IMR-90 (cell line): ENCODE measurements around the gene RXFP4. TPM values are rescaled to one million over a fixed set of nuclear protein-coding genes. Genes with fewer than 3 reads are reported as not detected.
"Not testable (repeated sequence)": the region's sequence is repeated elsewhere in the genome, so short reads cannot be mapped to it uniquely, and the experiment has no call there.

Source experiments
- ATAC-seq: fragments of 200-7000 bp; cut with Tn5 transposase; 2 replicates; pipeline ENCODE4 v1.9.1; 2020; ENCODE audit warnings: low read depth, mild to moderate bottlenecking, moderate library complexity
- BruUV-seq: library from RNA; stranded (reverse); fragments of 400-500 nt; replicated peaks from 2 replicates; lab custom pipeline; 2021; lab: Mats Ljungman, UMichigan
- CTCF ChIA-PET: fragments of 300-600 bp; formaldehyde crosslinking; extraction: SDS; loops from one replicate; lab custom pipeline; 2021; ENCODE audit warnings: antibody characterized with exemption; lab: Yijun Ruan, JAX
- POLR2A ChIA-PET: fragments of 300-600 bp; sonication (Branson Sonifier 250); formaldehyde crosslinking; loops from one replicate; lab custom pipeline; 2022; ENCODE audit warnings: antibody characterized with exemption; ENCODE audit not compliant: unreplicated experiment; lab: Charles Lee
- DNase-seq: peaks from one replicate; pipeline ENCODE4 v3.0.0; 2013
- H2AFZ ChIP-seq: replicated peaks from 2 replicates; pipeline ENCODE3; 2013; ENCODE audit warnings: low read length, mild to moderate bottlenecking; ENCODE audit not compliant: poor library complexity
- H2AK5ac ChIP-seq: 2 replicates; pipeline ENCODE4 v1.6.1; 2013; ENCODE audit warnings: low read depth, low read length, inconsistent platforms
- H2AK9ac ChIP-seq: replicated peaks from 2 replicates; pipeline ENCODE3; 2013; ENCODE audit warnings: mild to moderate bottlenecking, low read depth, low read length, moderate library complexity; ENCODE audit not compliant: poor library complexity
- H2BK120ac ChIP-seq: 2 replicates; pipeline ENCODE4 v1.6.1; 2013; ENCODE audit warnings: low read depth, low read length, inconsistent platforms
- H2BK15ac ChIP-seq: 3 replicates; pipeline ENCODE4 v1.6.1; 2013; ENCODE audit warnings: low read depth, low read length, inconsistent platforms
- H2BK20ac ChIP-seq: 2 replicates; pipeline ENCODE4 v1.6.1; 2013; ENCODE audit warnings: low read depth, mild to moderate bottlenecking, inconsistent platforms, low read length, moderate library complexity
- H2BK5ac ChIP-seq: 2 replicates; pipeline ENCODE4 v1.6.1; 2013; ENCODE audit warnings: mild to moderate bottlenecking, low read depth, low read length, inconsistent platforms; ENCODE audit not compliant: poor library complexity, severe bottlenecking
- H3K14ac ChIP-seq: replicated peaks from 2 replicates; pipeline ENCODE4 v1.6.1; 2013; ENCODE audit warnings: low read depth, low read length, inconsistent platforms
- H3K18ac ChIP-seq: 2 replicates; pipeline ENCODE4 v1.6.1; 2013; ENCODE audit warnings: low read depth, low read length, control low read depth
- H3K23ac ChIP-seq: 2 replicates; pipeline ENCODE4 v1.6.1; 2013; ENCODE audit warnings: low read depth, low read length, inconsistent platforms
- H3K27ac ChIP-seq: 2 replicates; pipeline ENCODE4 v1.5.1; 2013; ENCODE audit warnings: mild to moderate bottlenecking, control low read depth, low read length; ENCODE audit not compliant: insufficient read depth
- H3K27me3 ChIP-seq: 2 replicates; pipeline ENCODE4 v1.6.1; 2013; ENCODE audit warnings: low read length; ENCODE audit not compliant: control insufficient read depth, insufficient read depth
- H3K36me3 ChIP-seq: 2 replicates; pipeline ENCODE4 v1.6.1; 2013; ENCODE audit warnings: low read length, mixed read lengths; ENCODE audit not compliant: control insufficient read depth, insufficient read depth
- H3K4ac ChIP-seq: 2 replicates; pipeline ENCODE4 v1.6.1; 2013; ENCODE audit warnings: low read depth, low read length, inconsistent platforms
- H3K4me1 ChIP-seq: 2 replicates; pipeline ENCODE4 v1.6.1; 2013; ENCODE audit warnings: low read length, mixed read lengths; ENCODE audit not compliant: control insufficient read depth, insufficient read depth
- H3K4me2 ChIP-seq: 2 replicates; pipeline ENCODE4 v1.6.1; 2013; ENCODE audit warnings: low read depth, mild to moderate bottlenecking, control low read depth, low read length, moderate library complexity
- H3K4me3 ChIP-seq: 2 replicates; pipeline ENCODE4 v1.5.1; 2013; ENCODE audit warnings: low read depth, mild to moderate bottlenecking, control low read depth, low read length, moderate library complexity; ENCODE audit not compliant: insufficient read depth
- H3K56ac ChIP-seq: 2 replicates; pipeline ENCODE4 v1.6.1; 2013; ENCODE audit warnings: low read length, inconsistent platforms; ENCODE audit not compliant: insufficient read depth; ENCODE audit errors: extremely low read depth
- H3K79me1 ChIP-seq, 2 experiments: 2 replicates each; pipeline ENCODE4 v1.6.1; 2013; ENCODE audit warnings: low read length in 2 of 2, inconsistent platforms in 1 of 2, low read depth in 1 of 2
- H3K9ac ChIP-seq: 2 replicates; pipeline ENCODE4 v1.6.1; 2013; ENCODE audit warnings: low read depth, low read length, control low read depth
- H3K9me1 ChIP-seq: 2 replicates; pipeline ENCODE4 v1.6.1; 2013; ENCODE audit warnings: low read length, inconsistent platforms; ENCODE audit not compliant: insufficient read depth
- H3K9me3 ChIP-seq: 2 replicates; pipeline ENCODE4 v1.6.1; 2013; ENCODE audit warnings: low read length; ENCODE audit not compliant: control insufficient read depth, insufficient read depth
- H4K20me1 ChIP-seq: 2 replicates; pipeline ENCODE4 v1.6.1; 2013; ENCODE audit warnings: low read length, inconsistent platforms; ENCODE audit not compliant: insufficient read depth
- H4K5ac ChIP-seq: 2 replicates; pipeline ENCODE4 v1.6.1; 2013; ENCODE audit warnings: mild to moderate bottlenecking, low read depth, low read length, control low read depth
- H4K8ac ChIP-seq, 2 experiments: 2 replicates each; pipeline ENCODE4 v1.6.1; 2013; ENCODE audit warnings: low read depth in 2 of 2, low read length in 2 of 2, control low read depth in 1 of 2, inconsistent platforms in 1 of 2
- H4K91ac ChIP-seq: 2 replicates; pipeline ENCODE4 v1.6.1; 2013; ENCODE audit warnings: low read depth, low read length, inconsistent platforms; ENCODE audit not compliant: insufficient read depth
- WGBS, 2 experiments: methylation state at CpG; one replicate each; pipeline versions ENCODE4 v1.1.5 to v1.1.7; 2013; ENCODE audit warnings: missing lambda C conversion rate in 2 of 2; ENCODE audit not compliant: insufficient read length in 1 of 2; ENCODE audit errors: extremely low coverage in 2 of 2; 5-methylcytosine and 5-hydroxymethylcytosine counted together
- dilution Hi-C: fragments of 300-500 bp; cut with HindIII; formaldehyde crosslinking; loops from one replicate; pipeline ENCODE4 v1.14.3; 2018; ENCODE audit warnings: low sequenced_read_pairs; ENCODE audit not compliant: unreplicated experiment
- in situ Hi-C: fragments of 300-500 bp; cut with MboI; formaldehyde crosslinking; loops from 3 replicates; pipeline ENCODE4 v1.14.3; 2019; ENCODE audit warnings: low sequenced_read_pairs, inconsistent platforms, mixed read lengths
- intact Hi-C: fragments of 100-400 bp; cut with micrococcal nuclease; formaldehyde crosslinking; loops from 2 replicates; pipeline ENCODE4 v1.10.0; 2022
- polyA plus RNA-seq, 3 experiments: library from polyadenylated mRNA; depleted of rRNA; stranded (reverse); fragments of >200 nt; gene quantifications; 2 replicates each; pipeline ENCODE4 v1.2.3, GENCODE V29; 2012; ENCODE audit warnings: low replicate concordance in 1 of 3
- total RNA-seq: library from RNA; depleted of rRNA; stranded (reverse); fragments of >200 nt; gene quantifications from 2 replicates; pipeline ENCODE4 v1.2.3, GENCODE V29; 2012

The RXFP4 gene
- total and polyA plus RNA-seq, 2 of the 4 experiments (the other 2 are of a cell fraction), result not detected

DNA sequence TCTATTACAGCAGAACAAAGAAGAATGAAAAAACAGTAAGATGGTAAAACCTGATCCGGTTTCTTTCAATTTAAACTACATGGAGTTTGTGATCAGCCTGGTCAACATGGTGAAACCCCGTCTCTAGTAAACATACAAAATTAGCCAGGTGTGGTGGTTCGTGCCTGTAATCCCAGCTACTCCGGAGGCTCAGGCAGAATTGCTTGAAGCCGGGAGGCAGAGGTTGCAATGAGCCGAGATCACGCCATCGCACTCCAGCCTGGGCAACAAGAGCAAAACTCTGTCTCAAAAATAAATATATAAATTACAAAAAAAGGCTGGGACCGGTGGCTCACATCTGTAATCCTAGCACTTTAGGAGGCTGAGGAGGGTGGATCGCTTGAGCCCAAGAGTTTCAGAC is 10.7 kb upstream of the RXFP4 start:
- H2BK5ac ChIP-seq, H4K5ac ChIP-seq, H3K9me1 ChIP-seq, POLR2A ChIA-PET, H2AFZ ChIP-seq, H3K18ac ChIP-seq, H2AK9ac ChIP-seq, H3K27ac ChIP-seq, intact Hi-C loops, in situ Hi-C loops, H3K9me3 ChIP-seq, H4K8ac ChIP-seq, ATAC-seq, H2BK20ac ChIP-seq, H3K27me3 ChIP-seq, BruUV-seq, H2AK5ac ChIP-seq, H3K56ac ChIP-seq, H4K91ac ChIP-seq, DNase-seq, H2BK15ac ChIP-seq, H3K4me3 ChIP-seq, H3K14ac ChIP-seq, H3K4me1 ChIP-seq, H2BK120ac ChIP-seq, dilution Hi-C loops, H3K4ac ChIP-seq, H3K23ac ChIP-seq: not testable (repeated sequence)
- 96% methylated on average over 4 of the region's 10 CpGs; no CpG with 5 or more reads in 1 of the 2 experiments for WGBS, 2 experiments
- Histone ChIP-seq H4K20me1 (peaks cover 48% of the 10 kb centered on the region), H3K79me1 (peaks cover 15 to 60% of the 10 kb centered on the region in 2 experiments), H3K9ac (peak overlapping the region; percentile 25; the same call in 1 of the 2 replicates), H3K4me2 (peak overlapping the region; percentile 23; the same call in 1 of the 2 replicates), H3K36me3 (peaks cover 56% of the 10 kb centered on the region)
- CTCF ChIA-PET, result interaction anchor here (0.6 kb wide), 1 partner anchor 12 kb away, joined by 7 read pairs; no protein-coding TSS in a partner anchor
